CD8-positive, alpha-beta memory T cell (primary cell): ENCODE measurements around the gene PROCA1. TPM values are rescaled to one million over a fixed set of nuclear protein-coding genes. Genes with fewer than 3 reads are reported as not detected.
A peak's percentile ranks its signal among the peaks of the same experiment; 100 is the strongest.

Source experiments
- CTCF ChIA-PET: fragments of 350-600 bp; sonication (Branson Sonifier 250); formaldehyde crosslinking; loops from one replicate; lab custom pipeline; 2021; ENCODE audit warnings: antibody characterized with exemption; lab: Charles Lee
- POLR2A ChIA-PET: fragments of 350-600 bp; sonication (Branson Sonifier 250); formaldehyde crosslinking; loops from one replicate; lab custom pipeline; 2021; ENCODE audit warnings: antibody characterized with exemption; lab: Charles Lee
- DNase-seq, 5 donors: peaks; one replicate each; pipeline versions ENCODE4 v3.0.0 to v3.0.0-alpha.2; 2020 to 2022; ENCODE audit warnings: mixed read lengths in 1 of 5
- H3K27ac ChIP-seq: one replicate; pipeline ENCODE4 v1.7.0; 2013; ENCODE audit warnings: low read depth, mild to moderate bottlenecking, low read length, moderate library complexity
- H3K27me3 ChIP-seq: 2 replicates; pipeline ENCODE4 v1.7.0; 2013; ENCODE audit warnings: low read length, mild to moderate bottlenecking; ENCODE audit not compliant: insufficient read depth, poor library complexity, severe bottlenecking
- H3K36me3 ChIP-seq: 2 replicates; pipeline ENCODE4 v1.7.0; 2013; ENCODE audit warnings: mild to moderate bottlenecking, low read length, moderate library complexity; ENCODE audit not compliant: insufficient read depth
- H3K4me1 ChIP-seq: 2 replicates; pipeline ENCODE4 v1.7.0; 2013; ENCODE audit warnings: mild to moderate bottlenecking, low read length, moderate library complexity; ENCODE audit not compliant: insufficient read depth
- H3K4me3 ChIP-seq: 2 replicates; pipeline ENCODE4 v1.7.0; 2013; ENCODE audit warnings: mild to moderate bottlenecking, low read length
- H3K9me3 ChIP-seq: 2 replicates; pipeline ENCODE4 v1.7.0; 2013; ENCODE audit warnings: mild to moderate bottlenecking, low read length
- H3K27ac Mint-ChIP-seq, 8 donors: one replicate each; pipeline ENCODE4 v1.8.0; 2020 to 2021; ENCODE audit warnings: mixed read lengths in 8 of 8, mild to moderate bottlenecking in 6 of 8, inconsistent platforms in 3 of 8, moderate library complexity in 3 of 8
- H3K27me3 Mint-ChIP-seq, 2 donors: one replicate each; pipeline ENCODE4 v1.8.0; 2020 to 2021; ENCODE audit warnings: mixed read lengths in 2 of 2, mild to moderate bottlenecking in 1 of 2, moderate library complexity in 1 of 2
- H3K36me3 Mint-ChIP-seq, 3 donors: one replicate each; pipeline ENCODE4 v1.8.0; 2020 to 2021; ENCODE audit warnings: mixed read lengths in 3 of 3, inconsistent platforms in 1 of 3, mild to moderate bottlenecking in 1 of 3
- H3K4me1 Mint-ChIP-seq, 3 donors: one replicate each; pipeline ENCODE4 v1.8.0; 2020 to 2021; ENCODE audit warnings: mixed read lengths in 3 of 3, inconsistent platforms in 1 of 3, mild to moderate bottlenecking in 1 of 3
- H3K4me3 Mint-ChIP-seq, 7 donors: one replicate each; pipeline ENCODE4 v1.8.0; 2020 to 2021; ENCODE audit warnings: mixed read lengths in 7 of 7, mild to moderate bottlenecking in 6 of 7, moderate library complexity in 4 of 7, inconsistent platforms in 2 of 7
- H3K9me3 Mint-ChIP-seq, 5 donors: one replicate each; pipeline ENCODE4 v1.8.0; 2020 to 2022; ENCODE audit warnings: mixed read lengths in 5 of 5, mild to moderate bottlenecking in 3 of 5, moderate library complexity in 2 of 5, inconsistent platforms in 1 of 5
- polyA plus RNA-seq: library from polyadenylated mRNA; unstranded; fragments of 300-500 nt; fragmentation: Illumina TruSeq; gene quantifications from one replicate; pipeline ENCODE4 v1.2.3, GENCODE V29; 2021
- total RNA-seq, 2 experiments: library from RNA; stranded (reverse); gene quantifications; one replicate each; pipeline ENCODE4 v1.2.3, GENCODE V29; 2021

Gene PROCA1
- total and polyA plus RNA-seq, 3 experiments from 2014 or later, result 1.2 to 4.9 (median 4.7) TPM

DNA sequence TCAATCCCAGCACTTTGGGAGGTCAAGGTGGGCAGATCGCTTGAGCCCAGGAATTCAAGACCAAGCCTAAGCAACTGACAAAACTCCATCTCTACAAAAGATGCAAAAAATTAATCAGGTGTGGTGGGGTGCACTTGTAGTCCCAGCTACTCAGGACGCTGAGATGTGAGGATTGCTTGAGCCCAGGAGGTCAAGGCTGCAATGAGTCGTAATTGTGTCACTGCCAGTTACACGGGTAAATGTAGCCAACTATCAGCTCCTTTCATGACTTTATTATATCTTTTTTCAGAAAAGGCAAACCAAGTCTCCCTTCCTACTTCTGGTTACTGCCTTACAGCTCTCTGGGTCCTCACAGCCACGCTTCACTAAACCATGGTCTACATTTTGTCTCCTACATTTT, 53.9 kb downstream of the PROCA1 start:
- H3K36me3 ChIP-seq, result no peaks in the 10 kb centered on the region
- Mint-ChIP-seq H3K9me3 (no peaks in the 10 kb centered on the region), H3K4me1 (peaks cover 27 to 58% (median 42%) of the 10 kb centered on the region in 3 donors), H3K27me3 (no peaks in the 10 kb centered on the region), H3K36me3 (peaks cover 0 to 67% (median 6%) of the 10 kb centered on the region in 3 donors), H3K27ac (peak overlapping the region in 2 of 8 donors; percentile 3 to 41), H3K4me3 (peak overlapping the region in 1 of 7 donors; percentile 40)
- no peak overlapping the region for H3K27ac ChIP-seq
- ChIA-PET POLR2A (no interaction called here), CTCF (interaction anchor here (2.5 kb wide), 1 partner anchor 11 kb away, joined by 13 read pairs; no protein-coding TSS in a partner anchor)
- no peaks in the 10 kb centered on the region for H3K27me3 ChIP-seq
- H3K4me3 ChIP-seq, result no peak overlapping the region
- H3K9me3 ChIP-seq, result no peaks in the 10 kb centered on the region
- peaks cover 17% of the 10 kb centered on the region for H3K4me1 ChIP-seq
- DNase-seq, result no peak

DNA sequence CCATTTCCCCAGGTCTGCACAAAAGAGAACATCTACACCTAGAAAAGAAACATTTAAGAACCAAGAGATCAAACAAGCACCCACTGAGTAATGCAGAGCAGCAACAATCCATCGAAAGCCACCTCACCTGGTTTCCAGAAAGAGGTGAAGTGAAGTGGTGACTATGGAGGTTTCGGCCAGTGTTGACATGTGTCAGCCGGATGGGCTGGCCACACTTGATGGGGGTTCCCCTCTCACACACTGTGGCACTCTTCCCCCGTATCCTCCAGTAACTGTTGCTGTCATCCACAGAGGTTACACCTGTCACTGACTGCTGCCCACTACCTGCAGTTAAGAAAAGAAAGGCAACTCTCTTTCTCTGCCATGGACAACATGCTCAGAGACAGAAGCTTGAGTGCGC, 56.5 kb downstream of the PROCA1 start:
- Histone ChIP-seq H3K9me3 (no peaks in the 10 kb centered on the region), H3K4me3 (no peak overlapping the region), H3K27me3 (no peaks in the 10 kb centered on the region), H3K36me3 (no peaks in the 10 kb centered on the region), H3K27ac (no peak overlapping the region), H3K4me1 (peaks cover 2% of the 10 kb centered on the region)
- Mint-ChIP-seq H3K36me3 (peaks cover 0 to 65% (median 6%) of the 10 kb centered on the region in 3 donors), H3K27ac (peak overlapping the region in 6 of 8 donors; percentile 34 to 81 (median 49)), H3K9me3 (no peaks in the 10 kb centered on the region), H3K27me3 (no peaks in the 10 kb centered on the region), H3K4me1 (peaks cover 14 to 33% (median 23%) of the 10 kb centered on the region in 3 donors), H3K4me3 (peak overlapping the region in 1 of 7 donors; percentile 50)
- no peak for DNase-seq
- ChIA-PET CTCF (interaction anchor here (1.5 kb wide), 1 partner anchor 13 kb away, joined by 3 read pairs; no protein-coding TSS in a partner anchor), POLR2A (interaction anchor here (0.6 kb wide), 1 partner anchor 46 kb away, joined by 8 read pairs; no protein-coding TSS in a partner anchor)

Other genes starting within 250 kb of the PROCA1 start
- gene SLC13A2, start 238.2 kb downstream of the PROCA1 start, total RNA-seq, result not detected
- gene SLC13A2, start 238.2 kb downstream of the PROCA1 start, polyA plus RNA-seq, result not detected
- not detected for gene FOXN1, start 205.5 kb downstream of the PROCA1 start, total RNA-seq
- not detected for gene FOXN1, start 205.5 kb downstream of the PROCA1 start, polyA plus RNA-seq
- gene UNC119, start 159.3 kb downstream of the PROCA1 start, total RNA-seq, result 10 to 100 TPM; 28.9 to 29.1 TPM
- 21.9 TPM for gene UNC119, start 159.3 kb downstream of the PROCA1 start, polyA plus RNA-seq
- gene PIGS, start 140.4 kb downstream of the PROCA1 start, total RNA-seq, result 10 to 100 TPM; 48.7 to 50.0 TPM
- gene PIGS, start 140.4 kb downstream of the PROCA1 start, polyA plus RNA-seq, result 61.0 TPM
- gene ALDOC, start 135.0 kb downstream of the PROCA1 start, total RNA-seq, result 10 to 100 TPM; 12.8 to 13.6 TPM
- 58.2 TPM for gene ALDOC, start 135.0 kb downstream of the PROCA1 start, polyA plus RNA-seq
- 10 to 100 TPM; 77.8 to 79.7 TPM for gene SPAG5, start 112.9 kb downstream of the PROCA1 start, total RNA-seq
- 3.5 TPM for gene SPAG5, start 112.9 kb downstream of the PROCA1 start, polyA plus RNA-seq
- 10 to 100 TPM; 18.4 to 19.3 TPM for gene RSKR, start 97.7 kb downstream of the PROCA1 start, total RNA-seq
- 0.22 TPM for gene RSKR, start 97.7 kb downstream of the PROCA1 start, polyA plus RNA-seq
- gene BLTP2, start 66.7 kb downstream of the PROCA1 start, total RNA-seq, result 100 to 1,000 TPM; 176 to 192 TPM
- gene BLTP2, start 66.7 kb downstream of the PROCA1 start, polyA plus RNA-seq, result 44.5 TPM
- gene SDF2, start 50.0 kb downstream of the PROCA1 start, total RNA-seq, result 10 to 100 TPM; 51.4 to 55.1 TPM
- 94.9 TPM for gene SDF2, start 50.0 kb downstream of the PROCA1 start, polyA plus RNA-seq
- gene SUPT6H, start 49.7 kb downstream of the PROCA1 start, total RNA-seq, result 10 to 100 TPM; 80.0 to 88.4 TPM
- gene SUPT6H, start 49.7 kb downstream of the PROCA1 start, polyA plus RNA-seq, result 20.1 TPM
- gene RAB34, start 6.0 kb upstream of the PROCA1 start, total RNA-seq, result 1 to 10 TPM; 7.9 to 8.3 TPM
- gene RAB34, start 6.0 kb upstream of the PROCA1 start, polyA plus RNA-seq, result 2.6 TPM
- 1,000 to 10,000 TPM; 2,670 to 2,692 TPM for gene RPL23A, start 8.1 kb upstream of the PROCA1 start, total RNA-seq
- 5,358 TPM for gene RPL23A, start 8.1 kb upstream of the PROCA1 start, polyA plus RNA-seq
- 10 to 100 TPM; 36.5 to 38.9 TPM for gene TLCD1, start 14.3 kb upstream of the PROCA1 start, total RNA-seq
- gene TLCD1, start 14.3 kb upstream of the PROCA1 start, polyA plus RNA-seq, result not detected
- gene NEK8, start 16.9 kb upstream of the PROCA1 start, total RNA-seq, result 1 to 10 TPM; 8.0 to 8.8 TPM
- 2.5 TPM for gene NEK8, start 16.9 kb upstream of the PROCA1 start, polyA plus RNA-seq
- gene TRAF4, start 32.1 kb upstream of the PROCA1 start, total RNA-seq, result 100 to 1,000 TPM; 176 to 182 TPM
- gene TRAF4, start 32.1 kb upstream of the PROCA1 start, polyA plus RNA-seq, result 2.7 TPM
- 10 to 100 TPM; 20.6 to 21.5 TPM for gene FAM222B, start 130.9 kb upstream of the PROCA1 start, total RNA-seq
- 19.3 TPM for gene FAM222B, start 130.9 kb upstream of the PROCA1 start, polyA plus RNA-seq
- gene ERAL1, start 143.1 kb upstream of the PROCA1 start, total RNA-seq, result 10 to 100 TPM; 84.1 to 86.2 TPM
- gene ERAL1, start 143.1 kb upstream of the PROCA1 start, polyA plus RNA-seq, result 44.7 TPM
- gene FLOT2, start 185.8 kb upstream of the PROCA1 start, total RNA-seq, result 100 to 1,000 TPM; 113 to 115 TPM
- gene FLOT2, start 185.8 kb upstream of the PROCA1 start, polyA plus RNA-seq, result 268 TPM
- gene DHRS13, start 191.2 kb upstream of the PROCA1 start, total RNA-seq, result 10 to 100 TPM; 32.6 to 34.7 TPM
- 26.5 TPM for gene DHRS13, start 191.2 kb upstream of the PROCA1 start, polyA plus RNA-seq
- 10 to 100 TPM; 58.1 to 62.1 TPM for gene PHF12, start 239.6 kb upstream of the PROCA1 start, total RNA-seq
- gene PHF12, start 239.6 kb upstream of the PROCA1 start, polyA plus RNA-seq, result 11.6 TPM